H1 (cell line): Measurements from ENCODE around the gene GATA5.

Source experiments
- EGR1 ChIP-seq: IDR thresholded peaks from 2 replicates; pipeline ENCODE4 v1.6.1; 2011; ENCODE audit warnings: low read depth, low read length, borderline replicate concordance
- EP300 ChIP-seq, 2 experiments: IDR thresholded peaks; 1 replicate in 1 of 2; 2 replicates in 1 of 2; pipeline ENCODE4 v1.6.1; 2011 to 2012; ENCODE audit warnings: low read depth in 2 of 2, low read length in 2 of 2, mild to moderate bottlenecking in 2 of 2, borderline replicate concordance in 1 of 2, inconsistent platforms in 1 of 2, moderate library complexity in 1 of 2
- EZH2 ChIP-seq: fragments of 200-600 bp; sonication (generic); IDR thresholded peaks from 2 replicates; pipeline ENCODE4 v1.7.1; 2012; ENCODE audit warnings: low read depth, mild to moderate bottlenecking, moderate library complexity, low read length, inconsistent platforms; ENCODE audit not compliant: severe bottlenecking
- JUN ChIP-seq: IDR thresholded peaks from 2 replicates; pipeline ENCODE4 v1.6.1; 2011; ENCODE audit warnings: low read depth, mild to moderate bottlenecking, improper control_type of control experiment, low read length
- KDM1A ChIP-seq: fragments of 200-600, 300-600 bp; sonication (generic); IDR thresholded peaks from 2 replicates; pipeline ENCODE4 v1.7.1; 2016; ENCODE audit warnings: mild to moderate bottlenecking, low read length, borderline replicate concordance
- MAX ChIP-seq: IDR thresholded peaks from 2 replicates; pipeline ENCODE4 v1.6.1; 2012; ENCODE audit warnings: inconsistent platforms
- NRF1 ChIP-seq: IDR thresholded peaks from 2 replicates; pipeline ENCODE4 v1.6.1; 2011; ENCODE audit warnings: mild to moderate bottlenecking, low read depth, low read length, improper control_type of control experiment
- POLR2A ChIP-seq, 2 experiments: IDR thresholded peaks; 1 replicate in 1 of 2; 2 replicates in 1 of 2; pipeline ENCODE4 v1.6.1; 2011; ENCODE audit warnings: low read depth in 2 of 2, low read length in 2 of 2, mild to moderate bottlenecking in 2 of 2; ENCODE audit errors: control extremely low read depth in 1 of 2
- POLR2AphosphoS5 ChIP-seq: IDR thresholded peaks from 2 replicates; pipeline ENCODE4 v1.6.1; 2011; ENCODE audit warnings: low read depth, low read length
- RAD21 ChIP-seq, 2 experiments: IDR thresholded peaks in 1 of 2; conservative IDR thresholded peaks in 1 of 2; 2 replicates each; pipeline ENCODE4 v1.6.1; 2011; ENCODE audit warnings: low read depth in 2 of 2, low read length in 2 of 2, improper control_type of control experiment in 1 of 2, inconsistent platforms in 1 of 2, mild to moderate bottlenecking in 1 of 2, moderate library complexity in 1 of 2
- TF ChIP-seq, protein P1 (sequence below), 3 experiments: IDR thresholded peaks; 1 replicate in 2 of 3; 2 replicates in 1 of 3; pipeline versions ENCODE4 v1.5.1 to v1.6.1; 2011; ENCODE audit warnings: low read length in 3 of 3, mild to moderate bottlenecking in 3 of 3, inconsistent platforms in 2 of 3, low read depth in 1 of 3, moderate library complexity in 1 of 3; ENCODE audit not compliant: insufficient read depth in 1 of 3; ENCODE audit errors: control extremely low read depth in 1 of 3

- TF ChIP-seq EP300 (IDR thresholded peaks at IDR 0.05; ENCODE audit: borderline replicate concordance in 1 of 2, low read depth in 2 of 2, low read length in 2 of 2): no peak
- TF ChIP-seq POLR2A (IDR thresholded peaks at IDR 0.05; ENCODE audit: control extremely low read depth in 1 of 2, low read depth in 2 of 2, low read length in 2 of 2): no peak
- TF ChIP-seq EZH2: no peak
- TF ChIP-seq MAX: no peak
- no peak for TF ChIP-seq RAD21 (IDR thresholded peaks at IDR 0.05 in 1 of 2, conservative IDR thresholded peaks at IDR 0.05 in 1 of 2; ENCODE audit: low read depth in 2 of 2, low read length in 2 of 2)
- TF ChIP-seq, protein P1, sequence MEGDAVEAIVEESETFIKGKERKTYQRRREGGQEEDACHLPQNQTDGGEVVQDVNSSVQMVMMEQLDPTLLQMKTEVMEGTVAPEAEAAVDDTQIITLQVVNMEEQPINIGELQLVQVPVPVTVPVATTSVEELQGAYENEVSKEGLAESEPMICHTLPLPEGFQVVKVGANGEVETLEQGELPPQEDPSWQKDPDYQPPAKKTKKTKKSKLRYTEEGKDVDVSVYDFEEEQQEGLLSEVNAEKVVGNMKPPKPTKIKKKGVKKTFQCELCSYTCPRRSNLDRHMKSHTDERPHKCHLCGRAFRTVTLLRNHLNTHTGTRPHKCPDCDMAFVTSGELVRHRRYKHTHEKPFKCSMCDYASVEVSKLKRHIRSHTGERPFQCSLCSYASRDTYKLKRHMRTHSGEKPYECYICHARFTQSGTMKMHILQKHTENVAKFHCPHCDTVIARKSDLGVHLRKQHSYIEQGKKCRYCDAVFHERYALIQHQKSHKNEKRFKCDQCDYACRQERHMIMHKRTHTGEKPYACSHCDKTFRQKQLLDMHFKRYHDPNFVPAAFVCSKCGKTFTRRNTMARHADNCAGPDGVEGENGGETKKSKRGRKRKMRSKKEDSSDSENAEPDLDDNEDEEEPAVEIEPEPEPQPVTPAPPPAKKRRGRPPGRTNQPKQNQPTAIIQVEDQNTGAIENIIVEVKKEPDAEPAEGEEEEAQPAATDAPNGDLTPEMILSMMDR (IDR thresholded peaks at IDR 0.05; ENCODE audit: control extremely low read depth in 1 of 3, insufficient read depth in 1 of 3, low read depth in 1 of 3, low read length in 3 of 3): no peak
- no peak for TF ChIP-seq POLR2AphosphoS5
- no peak for TF ChIP-seq JUN
- TF ChIP-seq NRF1: no peak
- no peak for TF ChIP-seq KDM1A
- no peak for TF ChIP-seq EGR1
These were observed 39.5 kb upstream of the GATA5 start for GRCh38 chr20:62515280-62515679.
